LHCN-M2 (cell line): ENCODE results near the gene MPHOSPH10. TPM values are rescaled to one million over a fixed set of nuclear protein-coding genes. Genes with fewer than 3 reads are reported as not detected.
"Not testable (repeated sequence)": the region's sequence is repeated elsewhere in the genome, so short reads cannot be mapped to it uniquely, and the experiment has no call there.

Source experiments
- DNase-seq: peaks from one replicate; pipeline ENCODE4 v3.0.0-alpha.2; 2012; ENCODE audit warnings: low read depth
- total RNA-seq: library from RNA; depleted of rRNA; stranded (reverse); fragments of >200 nt; gene quantifications from 2 replicates; pipeline ENCODE4 v1.2.3, GENCODE V29; 2014

Gene MPHOSPH10
- total RNA-seq, 1 experiment from 2014 or later, result 28.9 TPM

- DNase-seq, result no peak
Measured at GRCh38 chr2:71122387-71123298, 7.8 kb upstream of the MPHOSPH10 start.

DNA sequence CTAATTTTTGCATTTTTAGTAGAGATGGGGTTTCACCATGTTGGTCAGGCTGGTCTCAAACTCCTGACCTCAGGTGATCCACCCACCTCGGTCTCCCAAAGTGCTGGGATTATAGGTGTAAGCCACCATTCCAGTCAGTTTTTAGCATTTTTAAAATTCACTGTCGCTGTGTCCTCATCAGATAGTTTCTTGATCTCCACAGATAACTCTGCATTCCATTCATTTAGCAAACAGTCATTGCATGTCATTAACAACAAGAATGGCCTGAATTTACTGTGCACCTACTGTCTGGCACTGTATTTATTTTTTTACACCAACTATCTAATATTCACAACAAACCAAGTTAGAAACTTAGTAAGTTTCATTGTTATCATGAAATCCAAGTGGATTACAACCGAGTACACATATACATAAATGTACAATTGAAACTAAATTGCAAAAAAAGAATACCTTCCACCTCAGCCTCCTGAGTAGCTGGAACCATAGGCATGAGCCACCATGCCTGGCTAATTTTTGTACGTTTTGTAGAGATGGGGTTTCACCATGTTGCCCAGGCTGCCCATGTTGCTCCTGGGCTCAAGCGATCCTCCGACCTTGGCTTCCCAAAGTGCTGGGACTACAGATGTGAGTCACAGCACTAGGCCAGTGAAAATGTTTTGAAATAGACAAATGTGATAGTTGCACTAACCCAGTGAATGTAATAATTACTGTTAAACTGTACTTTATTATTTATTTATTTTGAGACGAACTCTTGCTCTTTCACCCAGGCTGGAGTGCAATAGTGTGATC is 4.7 kb upstream of the MPHOSPH10 start:
- no peak for DNase-seq

DNA sequence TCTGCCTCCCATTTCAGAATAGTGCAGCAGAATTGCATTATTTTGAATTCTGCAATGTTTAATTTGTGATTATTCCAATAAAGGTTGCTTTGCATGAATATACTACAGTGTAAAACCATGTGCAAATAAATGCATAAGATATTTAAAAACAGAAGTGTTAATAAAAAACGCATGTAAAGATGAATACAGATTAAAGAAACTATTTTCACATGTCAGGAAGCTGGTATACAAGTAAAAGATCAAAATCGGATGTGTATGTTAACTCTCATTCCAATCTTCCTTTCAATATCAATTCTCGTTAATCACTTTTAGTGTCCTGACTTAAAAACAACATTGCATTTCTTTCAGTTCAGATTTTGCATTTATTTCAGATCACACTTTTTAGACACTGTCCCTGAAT is 3.5 kb upstream of the MPHOSPH10 start:
- no peak for DNase-seq

GRCh38 chr2:71129114-71129901 is 1.1 kb upstream of the MPHOSPH10 start:
- no peak for DNase-seq

GRCh38 chr2:71129902-71130151 is 607 bp upstream of the MPHOSPH10 start:
- DNase-seq, result no peak

- DNase-seq, result no peak
Measured at GRCh38 chr2:71130905-71131244, 441 bp downstream of the MPHOSPH10 start.

DNA sequence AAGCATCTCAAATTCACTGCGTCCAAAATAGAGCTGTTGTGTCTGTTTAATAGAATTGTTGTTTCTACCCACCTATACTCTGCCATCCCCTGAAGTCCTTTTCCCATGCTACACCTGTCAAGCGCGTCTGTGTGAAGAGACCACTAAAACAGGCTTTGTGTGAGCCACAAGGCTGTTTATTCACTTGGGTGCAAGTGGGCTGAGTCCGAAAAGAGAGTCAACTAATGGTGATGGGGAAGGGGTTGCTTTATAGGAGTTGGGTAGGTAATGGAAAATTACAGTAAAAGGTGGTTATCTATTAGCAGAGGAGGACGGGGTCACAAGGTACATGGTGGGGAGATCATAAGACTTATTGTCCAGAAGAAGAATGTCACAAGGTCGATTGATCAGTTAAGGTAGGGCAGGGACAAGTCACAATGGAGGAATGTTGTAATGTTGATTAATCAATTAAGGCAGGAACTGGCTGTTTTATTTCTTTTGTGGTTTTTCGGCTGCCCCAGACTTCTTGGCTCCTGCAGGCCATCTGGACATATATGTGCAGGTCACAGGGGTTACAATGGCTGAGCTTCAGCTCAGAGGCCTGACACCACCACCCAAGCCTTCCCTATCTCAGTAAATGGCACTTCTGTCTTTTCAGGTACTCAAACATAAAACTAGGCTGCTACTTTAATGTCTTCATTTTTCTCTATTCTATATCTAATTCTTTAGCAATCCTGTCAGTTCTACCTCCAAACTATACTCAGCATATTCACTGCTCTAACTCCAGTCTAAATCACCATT is 1.1 kb downstream of the MPHOSPH10 start:
- DNase-seq, result not testable (repeated sequence)

DNA sequence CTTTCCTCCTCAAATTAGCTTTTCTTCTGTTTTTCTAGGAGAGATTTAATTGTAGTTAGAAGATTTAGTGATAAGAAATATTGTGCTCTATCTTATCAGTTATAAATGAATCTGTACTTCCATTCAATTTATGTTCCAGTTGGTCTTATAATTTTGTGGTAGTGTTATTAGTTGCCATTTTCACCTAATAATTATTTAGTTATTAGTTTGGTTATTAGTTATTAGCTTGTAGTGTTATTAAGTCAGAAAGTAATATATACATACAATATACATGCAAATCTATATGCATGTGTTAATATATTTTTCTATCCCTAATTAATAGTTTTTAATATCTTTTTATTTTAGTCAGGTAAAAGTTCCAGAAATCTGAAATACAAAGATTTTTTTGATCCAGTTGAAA is 3.2 kb downstream of the MPHOSPH10 start:
- DNase-seq, result no peak

GRCh38 chr2:71136174-71136573 is 5.7 kb downstream of the MPHOSPH10 start:
- DNase-seq, result no peak

- DNase-seq, result no peak
Measured at GRCh38 chr2:71143782-71144181, 13.3 kb downstream of the MPHOSPH10 start.

GRCh38 chr2:71148506-71149063 is 18.2 kb downstream of the MPHOSPH10 start:
- DNase-seq, result no peak

DNA sequence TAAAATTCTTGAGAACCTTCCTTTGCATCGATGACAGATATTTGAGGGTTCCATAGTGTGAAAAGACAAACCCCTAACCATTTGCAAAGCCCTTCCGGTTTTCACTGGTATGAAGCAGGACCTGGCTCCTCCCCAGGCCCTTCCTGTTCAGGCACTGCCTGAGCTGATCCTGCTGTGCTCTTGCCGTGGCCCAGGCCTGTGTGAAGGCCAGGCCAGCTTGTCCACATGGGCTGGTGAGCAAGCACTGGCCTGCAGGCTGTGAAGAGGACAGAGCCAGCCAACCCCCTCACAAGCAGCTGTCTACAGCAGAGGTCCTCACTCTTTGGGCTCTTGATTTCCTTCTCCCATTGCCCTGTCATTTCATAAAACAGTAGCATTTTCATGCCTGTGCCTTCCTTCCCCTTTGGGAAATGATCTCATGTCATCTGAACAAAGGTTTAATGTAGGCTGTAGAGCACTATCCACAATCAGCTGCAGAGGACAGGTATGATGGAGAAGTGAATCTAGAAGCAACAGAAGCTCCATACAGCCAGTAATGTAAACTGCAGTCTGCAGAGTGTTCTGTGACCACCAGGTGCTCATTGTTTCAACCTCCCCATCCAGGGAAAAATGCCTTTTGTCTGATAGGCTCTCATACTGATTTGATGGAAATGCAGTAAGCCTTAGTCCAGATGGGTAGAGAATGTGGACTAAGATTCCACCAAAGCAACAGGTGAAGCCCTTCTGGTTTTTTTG is 19.8 kb downstream of the MPHOSPH10 start:
- DNase-seq, result no peak

DNA sequence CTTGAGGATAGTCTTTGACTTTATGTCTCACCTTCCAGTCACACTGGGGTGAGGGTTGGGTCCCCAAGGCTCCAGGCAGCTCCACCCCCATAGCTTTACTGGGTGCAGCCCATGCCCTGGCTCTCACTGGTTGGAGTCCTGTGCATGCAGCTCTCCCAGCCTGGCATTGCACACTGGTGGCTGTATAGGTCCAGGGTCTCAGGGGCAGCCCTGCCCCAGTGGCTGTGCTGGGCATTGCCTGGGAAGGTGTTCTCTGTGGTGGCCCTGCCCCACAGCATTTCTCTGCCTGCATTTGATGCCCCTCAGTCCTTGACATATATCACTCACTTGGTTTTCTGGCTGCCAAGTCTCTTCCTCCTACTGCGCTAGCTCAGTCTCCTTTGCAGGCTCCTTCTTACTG is 21.2 kb downstream of the MPHOSPH10 start:
- no peak for DNase-seq

DNA sequence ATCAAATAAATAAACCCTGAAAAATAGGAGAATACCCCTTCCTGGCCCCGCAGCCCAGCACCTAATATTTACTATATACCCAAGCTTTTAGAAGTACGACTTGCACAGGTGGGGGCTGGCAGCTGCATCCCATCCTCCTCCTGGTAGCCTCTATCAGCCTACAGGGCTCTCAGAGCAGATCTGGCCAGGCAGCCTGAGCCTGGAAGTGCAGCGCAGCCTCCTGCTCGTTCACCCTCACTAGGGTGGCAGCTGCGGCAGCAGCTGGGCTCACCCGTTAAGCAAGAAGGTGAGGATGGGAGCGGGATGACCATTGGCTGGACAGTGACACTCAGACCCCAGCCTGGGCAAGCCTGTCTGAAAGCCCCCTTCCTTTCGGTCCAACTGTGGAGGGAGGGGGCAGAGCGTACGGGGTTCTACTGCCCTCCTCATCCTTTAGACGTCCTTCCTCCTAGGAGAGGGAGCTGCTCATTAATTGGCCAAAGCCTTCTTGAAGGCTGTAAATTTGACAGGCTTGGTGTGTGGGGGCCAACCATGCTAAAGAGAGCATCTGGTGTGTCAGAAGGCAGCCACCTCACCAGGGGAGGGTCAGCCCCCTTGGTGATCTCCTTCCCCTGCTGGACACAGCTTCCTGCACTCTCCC is 23.3 kb downstream of the MPHOSPH10 start:
- no peak for DNase-seq

DNA sequence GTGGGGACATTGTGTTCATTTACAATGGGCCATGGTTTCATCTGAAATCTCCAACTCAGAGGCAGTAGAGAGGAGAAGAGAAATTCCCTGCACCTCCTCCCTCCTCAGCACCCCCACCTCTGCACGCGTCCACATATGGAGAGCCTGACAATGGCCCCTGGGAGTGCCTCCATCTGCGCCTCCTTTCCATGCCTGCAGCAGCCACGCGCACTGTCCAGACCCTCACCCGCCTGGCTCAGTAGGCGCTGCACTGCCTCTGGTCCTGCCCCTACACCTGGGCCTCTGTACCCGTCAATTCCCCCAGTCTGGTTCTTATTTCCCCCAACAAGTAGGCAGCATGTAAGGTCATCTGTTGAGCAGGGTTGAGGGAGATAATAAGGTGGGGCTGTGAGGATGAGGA is 23.8 kb downstream of the MPHOSPH10 start:
- no peak for DNase-seq

- no peak for DNase-seq
Measured at GRCh38 chr2:71154798-71155197, 24.4 kb downstream of the MPHOSPH10 start.

DNA sequence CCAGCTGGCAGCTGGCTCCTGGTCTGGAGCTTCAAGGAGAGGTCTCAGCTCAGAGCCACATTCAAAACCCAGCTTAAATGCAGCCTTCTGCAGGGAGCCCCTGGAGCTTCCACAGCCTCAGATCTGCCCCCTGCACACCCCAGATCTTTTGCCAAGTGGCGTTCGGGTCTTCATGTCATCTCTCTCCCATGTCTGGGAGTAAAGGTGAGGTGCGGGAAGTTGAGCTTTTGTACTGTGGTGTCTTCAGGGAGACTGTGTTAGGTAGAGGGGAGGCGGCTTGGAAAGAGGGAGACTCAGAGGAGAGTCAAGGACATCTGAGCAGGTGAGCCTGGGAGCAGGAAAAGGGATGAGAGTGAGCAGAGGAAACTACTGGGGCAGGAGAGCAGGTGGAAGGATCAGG is 25.4 kb downstream of the MPHOSPH10 start:
- no peak for DNase-seq

GRCh38 chr2:71156573-71156972 is 26.1 kb downstream of the MPHOSPH10 start:
- peak; percentile 29 for DNase-seq

DNA sequence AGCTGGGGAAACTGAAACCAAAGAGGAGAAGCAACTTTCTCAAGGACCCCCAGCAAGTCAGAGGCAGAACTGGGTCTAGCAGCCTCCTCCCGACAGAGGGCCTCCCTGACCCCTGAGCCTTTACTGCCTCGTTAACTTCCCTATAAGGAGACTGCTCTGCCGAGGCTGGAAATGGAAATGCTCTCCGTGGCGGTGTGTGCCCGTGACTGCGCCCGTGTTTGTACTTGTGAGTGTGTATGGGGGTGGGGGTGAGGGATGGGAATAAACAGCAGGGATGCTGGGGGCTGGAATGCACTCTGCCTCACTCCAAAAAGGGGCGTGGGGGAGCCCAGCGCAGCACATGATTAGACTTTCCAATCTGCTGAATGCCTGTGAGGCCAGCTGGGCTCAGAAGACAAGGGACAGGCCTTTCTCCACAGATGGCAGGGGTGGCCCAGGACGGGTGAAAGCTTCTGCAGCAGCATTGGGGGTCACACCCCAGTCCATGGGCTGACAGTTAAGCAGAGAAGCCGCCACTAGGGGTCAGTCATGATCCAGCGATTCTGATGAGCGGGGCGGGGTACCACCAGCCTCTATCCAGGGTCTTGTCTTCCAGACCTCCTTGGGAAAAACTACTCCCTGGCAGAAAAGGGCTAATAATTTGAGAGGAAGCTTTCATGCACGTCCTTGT is 26.8 kb downstream of the MPHOSPH10 start:
- no peak for DNase-seq
